ENCODE results near the gene MS4A13.
"Not testable (repeated sequence)": the region's sequence is repeated elsewhere in the genome, so short reads cannot be mapped to it uniquely, and the experiment has no call there.

MS4A13 gene, protein sequence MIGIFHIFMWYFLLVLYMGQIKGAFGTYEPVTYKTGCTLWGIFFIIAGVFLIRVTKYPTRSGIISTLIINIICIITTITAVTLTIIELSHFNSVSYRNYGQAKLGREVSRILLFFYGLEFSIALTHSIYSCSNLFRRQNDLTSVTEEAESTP

DNA sequence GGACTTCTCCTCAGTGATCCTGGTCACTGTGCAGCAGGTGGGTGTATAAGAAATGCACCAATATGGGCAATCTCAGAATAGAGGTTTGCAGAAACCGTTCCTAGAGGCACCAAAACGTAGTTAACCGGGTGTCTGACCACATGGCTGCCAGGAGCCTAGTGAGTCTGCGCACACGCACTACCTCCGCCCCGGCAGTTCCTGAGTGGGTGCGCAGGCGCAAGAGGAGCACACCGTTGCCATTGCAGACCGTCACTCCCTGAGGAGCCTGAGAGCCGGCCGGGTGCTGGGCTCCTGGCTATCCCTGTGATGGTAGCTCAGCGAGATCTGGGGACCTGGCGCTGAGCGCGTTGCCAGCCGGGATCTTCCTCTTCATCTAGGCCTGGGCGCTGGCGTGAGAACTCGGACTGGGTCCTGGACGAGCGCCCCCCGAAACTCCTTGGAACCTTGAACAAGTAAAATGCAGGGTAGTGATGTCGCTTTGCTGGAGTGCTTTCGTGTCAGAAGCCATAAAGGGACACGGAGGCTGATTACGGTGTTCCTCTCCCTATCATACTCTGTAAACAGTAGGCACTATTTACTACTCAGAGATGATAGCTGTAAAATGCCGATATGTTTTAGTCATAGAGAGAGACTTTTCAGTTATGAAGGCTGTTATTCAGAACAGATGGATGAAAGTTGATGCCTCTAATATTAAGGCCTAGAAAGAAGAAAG lies at the start of gene MS4A13:
Gene MS4A13, plus strand, starts transcription at position 249 of the 712 bp plus-strand sequence. CDS start 2,692 bp downstream, outside the sequence.
- DNase-seq (ENCODE audit: low read depth): no peak

DNA sequence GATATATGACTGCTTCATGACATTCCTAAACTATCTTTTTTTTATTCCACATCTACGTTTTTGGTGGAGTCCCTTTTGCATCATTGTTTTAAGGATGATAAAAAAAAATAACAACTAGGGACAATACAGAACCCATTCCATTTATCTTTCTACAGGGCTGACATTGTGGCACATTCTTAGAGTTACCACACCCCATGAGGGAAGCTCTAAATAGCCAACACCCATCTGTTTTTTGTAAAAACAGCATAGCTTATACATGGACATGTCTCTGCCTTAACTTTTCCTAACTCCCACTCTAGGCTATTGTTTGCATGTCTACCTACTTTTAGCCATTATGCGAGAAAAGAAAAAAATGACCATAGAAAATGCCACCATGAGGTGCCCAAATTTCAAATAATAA lies 46.4 kb upstream of the MS4A13 start:
- no peak for DNase-seq (ENCODE audit: low read depth)

DNA sequence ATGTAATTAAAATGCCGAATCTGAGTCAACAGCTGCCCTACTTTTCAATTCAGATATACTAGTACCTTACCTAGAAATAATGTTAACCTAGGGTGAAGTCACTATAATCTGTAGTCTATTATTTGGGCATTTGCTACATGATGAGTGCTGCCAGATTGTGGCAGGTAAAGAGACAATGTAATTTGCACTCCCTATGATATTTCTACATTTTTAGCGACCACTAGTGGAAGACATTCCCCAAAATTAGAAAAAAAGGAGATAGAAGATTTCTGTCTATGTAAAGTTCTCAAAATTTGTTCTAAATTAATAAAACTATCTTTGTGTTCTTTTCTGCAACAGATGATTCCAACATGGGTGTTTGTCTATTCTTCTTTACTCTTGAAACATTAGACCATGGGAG lies 45.5 kb upstream of the MS4A13 start:
- no peak for DNase-seq (ENCODE audit: low read depth)

DNA sequence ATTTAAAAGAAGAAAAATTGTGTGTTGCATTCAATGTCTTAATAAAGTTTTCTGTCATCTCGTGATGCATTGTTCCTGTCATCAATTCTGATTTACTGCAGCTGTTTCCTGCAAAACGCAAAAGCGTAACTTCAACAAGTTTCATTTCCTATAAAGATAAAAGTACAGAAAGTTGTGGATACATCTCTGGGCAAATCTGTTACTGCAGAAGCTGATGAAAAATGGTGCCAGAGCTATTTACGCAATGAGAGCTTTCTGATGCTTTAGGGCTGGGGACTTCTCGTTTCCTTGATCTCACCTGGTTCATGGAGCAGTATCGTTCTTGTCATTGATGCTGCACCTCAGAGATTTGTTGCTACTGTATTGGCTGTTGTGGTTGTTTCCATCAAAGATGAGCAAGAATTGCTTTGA lies 38.2 kb upstream of the MS4A13 start:
- no peak for DNase-seq (ENCODE audit: low read depth)

DNA sequence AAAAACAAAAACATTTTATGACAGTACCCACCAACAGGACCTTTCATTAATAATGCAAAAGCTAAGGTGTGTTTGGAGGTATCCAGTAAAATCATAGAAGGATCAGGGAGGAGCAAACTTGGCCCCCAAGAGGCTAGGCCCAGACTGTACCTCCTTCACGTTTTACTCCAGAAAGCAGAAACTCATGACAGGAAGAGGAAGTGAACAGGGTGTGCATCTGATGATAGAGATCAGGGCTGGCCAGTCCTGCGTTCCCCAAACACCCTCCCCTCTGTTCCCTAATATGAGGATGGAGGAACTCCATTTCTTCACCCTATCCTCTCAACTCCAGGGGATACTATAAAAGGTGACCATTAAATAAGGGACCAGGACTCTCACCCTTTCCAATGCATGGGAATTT lies 32.8 kb upstream of the MS4A13 start:
- DNase-seq (ENCODE audit: low read depth): no peak

DNA sequence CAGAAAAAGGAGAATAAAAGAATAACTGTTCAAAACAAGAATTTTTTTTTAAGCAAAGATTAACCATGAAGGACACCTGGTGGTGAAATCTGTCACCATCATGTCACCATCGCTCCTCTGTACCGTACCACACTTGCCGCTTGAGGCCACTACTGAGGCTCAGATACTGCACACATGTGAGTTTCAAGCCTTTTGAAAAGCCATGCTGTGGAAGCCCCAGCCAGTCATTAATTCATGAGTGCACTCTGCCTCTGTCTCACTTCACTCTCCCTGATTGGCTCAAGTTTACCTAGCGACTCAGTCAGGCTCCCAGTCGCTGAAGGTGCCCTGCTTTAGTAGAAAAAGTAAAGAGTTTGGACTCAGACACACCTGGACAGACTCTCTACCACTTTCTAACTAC lies 29.2 kb upstream of the MS4A13 start:
- no peak for DNase-seq (ENCODE audit: low read depth)

DNA sequence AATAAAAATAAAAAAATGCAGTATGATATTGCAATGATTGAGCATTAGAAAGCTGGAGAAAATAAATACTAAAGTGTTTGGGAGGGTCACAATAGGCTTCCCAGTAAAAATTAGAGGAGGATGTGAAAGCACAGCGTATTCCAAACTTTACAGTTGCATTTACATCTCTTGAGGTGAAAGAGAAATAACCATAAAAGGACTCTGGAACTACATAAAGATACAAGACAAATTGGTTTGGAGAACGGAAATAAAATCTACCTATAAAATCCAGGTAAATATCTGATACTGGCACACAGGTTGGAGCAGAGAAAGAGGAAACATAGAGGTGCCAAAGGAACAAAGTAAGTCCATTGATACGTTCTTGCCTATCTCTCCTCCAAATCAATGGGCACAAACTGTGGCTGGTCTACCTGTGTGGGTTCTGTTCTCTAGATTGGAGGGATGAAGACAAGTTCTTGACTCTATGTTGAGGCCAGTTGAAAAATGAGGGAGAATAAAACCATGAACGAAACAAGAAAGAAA lies 22.6 kb upstream of the MS4A13 start, which contains the start of gene MS4A12:
Gene MS4A12, plus strand, starts transcription at position 291 of the 522 bp plus-strand sequence. CDS start 4,541 bp downstream, outside the sequence.
- no peak for DNase-seq (ENCODE audit: low read depth)

DNA sequence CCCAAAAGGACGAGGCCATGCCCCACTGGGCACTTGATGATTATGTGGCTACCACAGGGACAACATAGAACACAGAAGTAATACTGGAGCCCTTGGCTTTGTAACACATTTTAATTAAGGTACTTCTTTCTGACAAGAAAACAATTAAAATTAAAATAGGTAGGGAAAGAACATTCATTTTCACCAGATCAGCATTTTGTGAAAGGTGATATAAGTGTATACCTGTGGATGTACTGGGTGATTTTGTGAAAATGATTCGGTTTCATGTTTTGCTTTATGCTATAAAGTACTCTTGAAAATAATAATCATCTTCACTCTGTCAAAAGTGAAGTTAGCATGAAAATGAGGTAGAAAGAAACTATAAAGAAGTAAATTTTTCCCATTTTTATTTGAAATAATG lies 21.7 kb upstream of the MS4A13 start:
- no peak for DNase-seq (ENCODE audit: low read depth)

DNA sequence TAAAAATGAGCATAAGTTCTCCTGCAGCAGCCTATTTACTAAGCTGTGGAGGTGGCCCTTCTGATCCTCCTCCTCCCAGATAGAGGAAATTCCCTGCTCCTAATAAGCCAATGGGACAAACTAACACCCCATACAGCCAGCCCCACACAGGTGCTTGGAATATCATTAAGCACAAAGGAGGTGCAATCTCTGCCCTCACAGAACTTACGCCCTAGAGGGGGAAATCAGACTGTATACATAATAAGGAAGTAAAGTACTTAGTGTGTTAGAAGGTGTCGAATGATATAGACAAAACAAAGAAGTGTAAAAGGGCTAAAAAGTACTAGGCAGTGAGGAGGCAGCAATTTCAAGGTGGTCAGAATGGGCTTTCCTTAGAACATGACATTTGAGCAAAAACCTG lies 16.8 kb upstream of the MS4A13 start:
- DNase-seq (ENCODE audit: low read depth): no peak

DNA sequence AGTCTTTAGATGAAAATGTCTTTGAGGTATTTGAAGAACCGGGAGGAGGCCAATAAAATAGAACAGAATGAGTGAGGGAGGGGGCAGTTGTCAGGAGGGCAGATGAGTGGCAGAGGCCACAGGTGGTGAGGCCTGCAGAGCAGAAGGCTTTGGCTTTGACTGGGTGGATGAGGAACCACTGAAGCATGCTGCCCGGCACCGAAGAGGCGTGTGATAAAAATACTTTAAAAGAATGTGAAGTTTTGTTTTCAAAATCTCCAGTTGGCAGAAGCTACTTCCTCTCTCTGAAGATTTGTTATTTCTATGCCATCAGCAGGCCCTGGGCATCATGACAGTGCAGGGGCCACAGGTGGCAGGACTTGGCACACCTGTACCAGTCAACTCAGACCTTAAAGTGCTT lies 16.3 kb upstream of the MS4A13 start:
- no peak for DNase-seq (ENCODE audit: low read depth)

DNA sequence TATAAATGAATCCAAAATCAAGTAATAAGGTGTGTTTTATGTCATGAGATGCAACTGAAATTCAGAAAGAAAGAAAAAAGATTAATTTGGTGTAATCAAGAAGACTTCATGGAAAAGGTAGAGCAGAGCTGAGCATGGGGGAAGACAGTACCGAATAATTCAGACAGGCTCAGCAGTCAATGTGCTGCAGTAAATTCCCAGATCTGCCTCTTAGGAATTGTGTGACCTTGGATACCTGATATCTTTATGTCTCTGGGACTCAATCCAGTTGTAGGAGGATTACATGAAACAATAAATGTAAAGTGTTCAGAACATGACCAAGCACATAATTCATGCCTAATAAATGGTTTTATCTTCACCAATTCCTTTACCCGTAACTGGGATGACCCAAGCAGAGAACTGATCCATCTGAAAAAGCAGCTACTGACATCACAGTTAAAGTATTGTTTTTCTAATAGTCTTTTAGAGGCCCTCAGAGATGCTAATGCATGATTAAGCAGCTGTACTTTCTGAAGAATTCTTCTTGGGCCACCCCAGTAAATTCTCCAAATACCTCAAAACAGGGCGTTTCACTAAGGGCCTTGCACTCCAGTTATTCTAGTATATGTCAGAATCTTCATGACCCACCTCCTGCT lies 14.8 kb upstream of the MS4A13 start:
- DNase-seq (ENCODE audit: low read depth): no peak

DNA sequence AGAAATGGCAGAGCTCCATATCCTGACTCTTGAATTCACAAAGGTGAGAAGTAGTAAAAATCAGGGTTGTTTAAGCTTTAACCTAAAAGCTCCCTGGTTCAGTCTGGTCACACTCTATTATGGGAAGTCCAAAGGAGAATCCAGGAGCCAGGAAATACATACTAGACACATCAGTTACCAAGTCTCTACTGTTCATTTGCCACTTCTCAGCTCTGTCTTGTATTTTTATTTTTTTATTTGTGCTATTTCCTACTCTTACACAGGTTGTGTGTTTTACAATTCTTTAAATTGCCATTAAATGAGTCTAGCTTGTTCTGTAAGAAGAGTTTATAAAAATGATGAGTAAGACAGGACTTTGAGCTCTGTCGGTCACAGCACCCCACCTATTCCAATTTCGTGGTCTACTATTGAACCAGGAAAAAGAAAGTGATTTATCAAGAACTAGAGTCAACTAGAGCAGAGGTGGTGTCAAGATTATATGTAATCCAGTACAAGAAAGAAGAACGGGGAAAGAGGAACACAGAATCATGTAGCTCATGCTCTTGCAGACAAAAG lies 12.9 kb upstream of the MS4A13 start:
- no peak for DNase-seq (ENCODE audit: low read depth)

DNA sequence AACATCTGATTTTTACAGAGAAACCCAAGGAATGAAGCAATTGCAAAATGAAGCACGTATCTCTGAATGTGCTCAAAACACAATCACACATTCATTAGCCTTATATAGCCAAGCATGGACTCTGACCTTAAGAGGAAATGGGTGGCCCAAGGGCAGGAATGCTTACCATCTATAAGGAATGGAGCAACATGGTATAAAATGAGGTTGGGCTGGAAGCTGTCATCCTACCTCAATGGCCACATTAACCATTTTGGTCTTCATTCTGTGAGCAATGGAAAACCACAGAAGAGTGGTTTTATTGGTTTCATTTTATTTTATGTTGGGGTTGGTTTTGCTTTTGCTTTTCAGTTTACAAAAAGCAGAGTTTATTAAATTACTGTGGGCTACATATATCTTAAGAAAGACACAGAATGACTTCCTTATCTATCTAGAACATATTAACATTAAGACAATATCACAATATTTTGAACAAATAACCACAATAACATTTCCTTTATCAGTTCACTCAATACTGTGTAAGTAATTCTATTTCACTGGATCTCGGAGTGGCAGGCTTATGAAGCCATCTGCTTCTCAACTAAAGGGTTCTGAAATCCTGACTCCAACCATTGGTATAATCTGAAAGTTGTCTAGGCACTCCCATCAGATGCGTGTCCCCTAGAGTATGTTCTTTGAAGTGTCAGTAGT lies 10.8 kb upstream of the MS4A13 start:
- no peak for DNase-seq (ENCODE audit: low read depth)

DNA sequence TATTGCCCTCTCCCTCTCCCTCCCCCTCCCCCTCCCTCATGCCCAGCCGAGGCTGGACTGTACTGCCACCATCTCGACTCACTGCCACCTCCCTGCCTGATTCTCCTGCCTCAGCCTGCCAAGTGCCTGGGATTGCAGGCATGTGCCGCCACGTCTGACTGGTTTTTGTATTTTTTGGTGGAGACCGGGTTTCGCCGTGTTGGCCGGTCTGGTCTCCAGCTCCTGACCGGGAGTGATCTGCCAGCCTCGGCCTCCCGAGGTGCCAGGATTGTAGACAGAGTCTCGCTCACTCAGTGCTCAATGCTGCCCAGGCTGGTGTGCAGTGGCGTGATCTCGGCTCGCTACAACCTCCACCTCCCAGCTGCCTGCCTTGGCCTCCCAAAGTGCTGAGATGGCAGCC lies 5.6 kb upstream of the MS4A13 start:
- not testable (repeated sequence) for DNase-seq (ENCODE audit: low read depth)

DNA sequence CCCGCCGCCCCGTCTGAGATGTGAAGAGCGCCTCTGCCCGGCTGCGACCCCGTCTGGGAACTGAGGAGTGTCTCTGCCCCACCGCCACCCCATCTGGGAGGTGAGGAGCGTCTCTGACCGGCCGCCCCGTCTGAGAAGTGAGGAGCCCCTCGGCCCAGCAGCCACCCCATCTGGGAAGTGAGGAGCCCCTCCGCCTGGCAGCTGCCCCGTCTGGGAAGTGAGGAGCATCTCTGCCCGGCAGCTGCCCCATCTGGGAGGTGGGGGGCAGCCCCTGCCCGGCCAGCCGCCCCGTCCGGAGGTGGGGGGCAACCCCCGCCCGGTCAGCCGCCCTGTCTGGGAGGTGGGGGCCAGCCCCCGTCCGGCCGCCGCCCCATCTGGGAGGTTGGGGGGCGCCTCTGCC lies 5.0 kb upstream of the MS4A13 start:
- not testable (repeated sequence) for DNase-seq (ENCODE audit: low read depth)

DNA sequence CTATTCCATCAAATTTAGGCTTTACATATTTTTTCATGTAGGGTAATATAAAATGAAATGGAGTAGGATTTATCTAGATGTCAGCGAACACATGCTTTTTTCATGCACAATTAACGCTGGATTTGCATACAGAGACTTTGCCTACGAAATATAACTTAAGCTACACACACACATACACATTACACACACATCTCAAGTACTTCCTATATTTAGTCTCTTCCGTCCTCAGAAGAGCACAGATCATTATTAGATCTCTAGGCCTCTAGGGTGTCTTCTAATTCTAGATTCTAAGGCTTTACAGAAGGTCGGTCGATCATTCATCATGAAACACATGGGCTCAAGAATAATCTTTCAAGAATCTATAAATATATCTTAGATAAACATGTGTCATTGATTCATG lies 3.8 kb upstream of the MS4A13 start:
- no peak for DNase-seq (ENCODE audit: low read depth)

DNA sequence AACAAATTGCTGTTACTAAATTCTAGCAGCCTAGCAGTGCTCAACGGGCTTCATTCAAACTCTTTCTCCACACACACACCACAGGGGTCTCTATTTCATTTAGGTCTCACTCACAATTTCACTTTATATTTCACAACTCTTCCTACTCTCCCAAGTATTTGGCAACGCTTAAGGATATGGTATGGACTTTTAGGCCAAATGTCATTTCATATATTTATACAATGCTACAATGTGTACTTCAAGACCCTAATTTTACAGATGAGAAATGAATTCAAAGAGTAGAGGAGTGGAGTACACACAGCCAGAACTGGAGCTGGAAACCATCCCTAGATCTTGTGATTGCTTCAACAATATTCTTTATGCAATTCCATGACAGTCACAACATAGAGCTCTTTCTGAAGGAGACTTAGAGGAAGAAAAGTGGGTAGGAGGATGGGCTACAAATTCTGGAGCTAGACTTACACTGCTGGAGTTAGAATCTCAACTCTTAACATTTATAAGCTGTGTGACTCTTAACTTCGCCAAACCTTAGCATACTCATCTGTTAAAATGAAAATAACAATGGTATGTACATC lies 2.5 kb upstream of the MS4A13 start:
- DNase-seq (ENCODE audit: low read depth): no peak

DNA sequence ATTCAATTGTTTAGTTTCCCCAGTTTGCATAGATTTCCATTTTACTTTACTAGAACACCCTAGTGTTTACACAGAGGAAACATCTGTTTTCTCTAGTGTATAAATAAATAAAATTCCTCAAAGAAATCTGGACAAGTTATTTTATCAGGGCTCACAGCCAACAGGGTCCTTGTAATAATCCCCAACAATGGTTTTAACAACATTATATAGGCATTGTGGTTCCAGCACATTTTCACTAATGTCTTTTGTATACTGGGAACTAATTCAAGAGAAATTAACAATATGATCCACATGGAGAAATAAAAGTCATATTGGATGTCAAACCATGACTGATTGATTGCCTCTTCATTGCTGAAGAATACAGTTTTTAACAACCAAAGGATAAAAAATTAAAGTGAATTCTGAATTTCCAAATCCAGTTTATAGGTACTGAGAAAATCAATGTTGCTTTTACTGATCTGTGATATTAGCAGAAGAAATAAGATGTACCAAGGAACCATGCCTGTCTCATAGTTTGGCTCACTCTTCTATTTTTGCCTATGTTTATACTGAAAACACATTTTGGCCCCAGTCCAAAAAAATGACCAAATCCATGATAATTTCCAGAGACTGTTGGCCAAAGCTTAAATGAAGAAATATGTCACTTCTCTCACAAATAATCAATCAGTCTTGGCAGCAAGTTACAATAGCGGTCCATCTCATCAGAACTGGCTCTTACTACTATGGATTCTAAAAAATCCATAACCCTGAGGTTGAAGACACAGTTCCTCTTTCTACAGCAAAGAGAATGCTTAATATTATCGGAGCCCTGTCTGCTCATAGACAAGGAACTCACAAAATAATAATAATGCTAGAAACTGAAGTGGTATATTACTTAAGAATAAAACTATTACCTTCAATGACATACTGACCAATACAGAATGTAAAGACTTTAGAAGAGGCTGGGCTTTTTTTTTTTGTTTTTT lies 1.4 kb upstream of the MS4A13 start:
- DNase-seq (ENCODE audit: low read depth): no peak

DNA sequence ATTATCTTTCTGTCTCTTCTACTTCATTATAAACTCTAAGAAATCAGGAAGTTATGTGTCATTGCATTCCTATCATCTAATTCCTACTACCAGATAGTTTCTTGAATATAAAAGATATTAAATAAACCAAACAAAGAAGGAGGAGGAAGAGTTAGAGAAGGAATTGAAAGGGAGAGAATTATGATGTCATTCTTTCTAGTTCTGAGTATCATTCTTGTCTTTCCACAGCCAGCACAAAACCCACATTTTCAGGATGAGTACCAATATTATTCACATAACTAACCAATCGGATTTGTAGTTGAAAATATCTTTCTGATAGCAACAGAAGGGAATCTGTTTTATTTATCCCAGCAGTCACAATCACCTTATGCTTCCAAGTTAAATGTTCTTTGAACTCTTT lies 13.3 kb downstream of the MS4A13 start:
- DNase-seq (ENCODE audit: low read depth): no peak

DNA sequence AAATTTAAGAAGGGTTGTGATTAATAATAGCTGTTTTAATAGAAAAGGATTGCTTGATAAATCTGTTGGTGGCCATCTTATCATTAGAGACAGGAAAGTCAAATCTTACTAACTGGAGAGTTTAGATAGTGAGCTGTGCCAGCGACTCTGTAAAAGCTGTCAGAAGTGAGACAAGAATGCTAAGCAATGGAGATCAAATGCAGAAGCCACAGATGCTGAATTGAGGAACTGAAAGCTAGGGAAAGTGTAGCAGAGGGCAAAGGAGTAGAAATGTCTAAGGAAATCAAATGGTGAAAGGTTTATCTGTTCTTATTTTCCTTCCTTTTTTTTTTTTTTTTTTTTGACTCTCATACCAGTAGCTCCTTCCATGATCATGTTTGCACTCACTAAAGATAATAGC lies 13.7 kb downstream of the MS4A13 start:
- DNase-seq (ENCODE audit: low read depth): no peak
